T-cell (primary cell): ENCODE data around the gene EPG5. TPM values are rescaled to one million over a fixed set of nuclear protein-coding genes. Genes with fewer than 3 reads are reported as not detected.

ENCODE experiments used
- ATAC-seq, 4 experiments: fragments of 200-7000 bp in 3 of 4; fragments of 150-1000 bp in 1 of 4; cut with Tn5 transposase; replicated peaks in 1 of 4; 1 replicate in 3 of 4; 2 replicates in 1 of 4; pipeline ENCODE4 v1.10.0; 2021; ENCODE audit warnings: moderate library complexity in 3 of 4, mild to moderate bottlenecking in 2 of 4, moderate number of reproducible peaks in 1 of 4
- CTCF ChIA-PET, 2 donors: fragments of 300-600 bp; sonication (Branson Sonifier 250); formaldehyde crosslinking; loops; one replicate each; lab custom pipeline; 2022; ENCODE audit warnings: antibody characterized with exemption in 2 of 2; lab: Charles Lee
- POLR2A ChIA-PET, 2 donors: fragments of 300-600 bp; sonication (Branson Sonifier 250); formaldehyde crosslinking; loops; one replicate each; lab custom pipeline; 2022; ENCODE audit warnings: antibody characterized with exemption in 2 of 2; lab: Charles Lee
- DNase-seq, 35 experiments: peaks; one replicate each; pipeline versions ENCODE4 v3.0.0 to v3.0.0-alpha.2; 2013 to 2023
- H3K27ac ChIP-seq: one replicate; pipeline ENCODE4 v1.5.1; 2013; ENCODE audit warnings: low read length
- H3K27me3 ChIP-seq, 2 experiments: replicated peaks in 1 of 2; 1 replicate in 1 of 2; 2 replicates in 1 of 2; pipeline versions ENCODE4 v1.6.1 to v1.7.0; 2013; ENCODE audit warnings: low read length in 1 of 2, mixed read lengths in 1 of 2; ENCODE audit not compliant: control insufficient read depth in 2 of 2, insufficient read depth in 2 of 2; ENCODE audit errors: extremely low read depth in 1 of 2
- H3K36me3 ChIP-seq, 2 donors: 1 replicate in 1 of 2; 2 replicates in 1 of 2; pipeline versions ENCODE4 v1.6.1 to v1.7.0; 2013; ENCODE audit warnings: low read length in 1 of 2; ENCODE audit not compliant: control insufficient read depth in 2 of 2, insufficient read depth in 1 of 2; ENCODE audit errors: extremely low read depth in 1 of 2
- H3K4me1 ChIP-seq, 2 experiments: 1 replicate in 1 of 2; 2 replicates in 1 of 2; pipeline versions ENCODE4 v1.6.1 to v1.7.0; 2013; ENCODE audit warnings: low read length in 2 of 2, mixed read lengths in 1 of 2; ENCODE audit not compliant: insufficient read depth in 2 of 2, control insufficient read depth in 1 of 2; ENCODE audit errors: extremely low read depth in 1 of 2
- H3K4me3 ChIP-seq, 2 donors: 1 replicate in 1 of 2; 2 replicates in 1 of 2; pipeline versions ENCODE4 v1.5.1 to v1.7.0; 2013; ENCODE audit warnings: mild to moderate bottlenecking in 2 of 2, low read length in 1 of 2, moderate library complexity in 1 of 2; ENCODE audit not compliant: control insufficient read depth in 1 of 2; ENCODE audit errors: extremely low read depth in 1 of 2
- H3K9me3 ChIP-seq: 2 replicates; pipeline ENCODE4 v1.7.0; 2013
- H3K27ac Mint-ChIP-seq, 2 donors: one replicate each; pipeline ENCODE4 v1.8.0; 2020 to 2021; ENCODE audit warnings: mild to moderate bottlenecking in 2 of 2, mixed read lengths in 2 of 2
- H3K27me3 Mint-ChIP-seq, 2 donors: one replicate each; pipeline ENCODE4 v1.8.0; 2021 to 2022; ENCODE audit warnings: mixed read lengths in 2 of 2
- H3K36me3 Mint-ChIP-seq: one replicate; pipeline ENCODE4 v1.8.0; 2021; ENCODE audit warnings: mixed read lengths
- H3K4me1 Mint-ChIP-seq, 3 donors: one replicate each; pipeline ENCODE4 v1.8.0; 2020 to 2022; ENCODE audit warnings: mixed read lengths in 3 of 3, mild to moderate bottlenecking in 1 of 3
- H3K4me3 Mint-ChIP-seq, 3 donors: one replicate each; pipeline ENCODE4 v1.8.0; 2020 to 2022; ENCODE audit warnings: mild to moderate bottlenecking in 3 of 3, mixed read lengths in 3 of 3, moderate library complexity in 3 of 3
- H3K9me3 Mint-ChIP-seq, 3 donors: one replicate each; pipeline ENCODE4 v1.8.0; 2020 to 2022; ENCODE audit warnings: mixed read lengths in 3 of 3
- WGBS: methylation state at CpG from one replicate; pipeline ENCODE4 v1.1.5; 2013; ENCODE audit warnings: missing lambda C conversion rate; ENCODE audit not compliant: insufficient coverage; 5-methylcytosine and 5-hydroxymethylcytosine counted together
- total RNA-seq, 35 experiments: library from RNA in 6 of 35; stranded (reverse) in 6 of 35; fragments of 120-200 nt in 1 of 35; gene quantifications; one replicate each; pipeline versions ENCODE4 v1.2.1 to v1.2.4 and lab custom pipeline; 2013 to 2026

Gene EPG5
- total RNA-seq, 5 donors from 2014 or later (not counting 1 experiment from before 2014, with no cell fraction given), result 39.2 to 54.4 (median 42.6) TPM

GRCh38 chr18:45939236-45939635 lies 27.9 kb downstream of the EPG5 start:
- CTCF ChIA-PET, result no interaction called here
- POLR2A ChIA-PET, result no interaction called here
- Histone ChIP-seq H3K27me3 (no peaks in the 10 kb centered on the region), H3K36me3 (peaks cover 12 to 64% of the 10 kb centered on the region in 2 donors), H3K27ac (no peak overlapping the region), H3K4me3 (no peak overlapping the region), H3K9me3 (no peaks in the 10 kb centered on the region), H3K4me1 (peaks cover 0 to 13% of the 10 kb centered on the region in 2 experiments)
- H3K27ac Mint-ChIP-seq, result no peak overlapping the region
- H3K9me3 Mint-ChIP-seq, result no peaks in the 10 kb centered on the region
- no peak for DNase-seq
- no peaks in the 10 kb centered on the region for H3K27me3 Mint-ChIP-seq
- peaks cover 58% of the 10 kb centered on the region for H3K36me3 Mint-ChIP-seq
- H3K4me1 Mint-ChIP-seq, result peaks cover 7 to 23% (median 8%) of the 10 kb centered on the region in 3 donors
- no peak overlapping the region for H3K4me3 Mint-ChIP-seq
- ATAC-seq, result no peak
- WGBS, result no CpG with 5 or more reads among the region's 2 CpGs

GRCh38 chr18:45938488-45938935 lies 28.6 kb downstream of the EPG5 start:
- no CpG with 5 or more reads among the region's 2 CpGs for WGBS
- H3K27ac ChIP-seq, result peak overlapping the region; percentile 58
- ATAC-seq (peak in 3 of 4 experiments; percentile 27 to 83 (median 50)), DNase-seq (peak in 1 of 35 experiments; percentile 66)
- CTCF ChIA-PET, result interaction anchor here in 1 of 2 donors (0.7 kb wide), 1 partner anchor 14 kb away, joined by 3 read pairs; no protein-coding TSS in a partner anchor
- no peaks in the 10 kb centered on the region for H3K27me3 ChIP-seq
- H3K36me3 ChIP-seq, result peaks cover 10 to 58% of the 10 kb centered on the region in 2 donors
- peaks cover 7 to 23% (median 8%) of the 10 kb centered on the region in 3 donors for H3K4me1 Mint-ChIP-seq
- H3K4me1 ChIP-seq, result peaks cover 0 to 13% of the 10 kb centered on the region in 2 experiments
- H3K4me3 ChIP-seq, result no peak overlapping the region
- no peaks in the 10 kb centered on the region for H3K9me3 ChIP-seq
- no peaks in the 10 kb centered on the region for H3K27me3 Mint-ChIP-seq
- no peaks in the 10 kb centered on the region for H3K9me3 Mint-ChIP-seq
- H3K36me3 Mint-ChIP-seq, result peaks cover 54% of the 10 kb centered on the region
- H3K4me3 Mint-ChIP-seq, result no peak overlapping the region
- POLR2A ChIA-PET, result interaction anchor here (0.6 to 0.7 kb wide), 2 partner anchors 14 to 135 kb away, joined by 3 to 6 read pairs; no protein-coding TSS in a partner anchor
- H3K27ac Mint-ChIP-seq, result peak overlapping the region; percentile 1 to 22

- POLR2A ChIA-PET, result no interaction called here
These were observed 31.4 kb downstream of the EPG5 start for GRCh38 chr18:45935591-45936335.

GRCh38 chr18:45932708-45933107 lies 34.4 kb downstream of the EPG5 start:
- no peak overlapping the region for H3K27ac ChIP-seq
- H3K4me1 ChIP-seq, result peaks cover 0 to under 1% of the 10 kb centered on the region in 2 experiments
- ATAC-seq (no peak), DNase-seq (no peak)
- peaks cover 0 to 6% (median 2%) of the 10 kb centered on the region in 3 donors for H3K4me1 Mint-ChIP-seq
- WGBS, result 100% methylated on average over 1 of the region's 3 CpGs
- ChIA-PET CTCF (interaction anchor here in 1 of 2 donors (1.0 kb wide), 1 partner anchor 141 kb away, joined by 3 read pairs; no protein-coding TSS in a partner anchor), POLR2A (interaction anchor here (0.5 to 0.8 kb wide), 2 partner anchors 29 to 164 kb away, joined by 3 to 4 read pairs; no protein-coding TSS in a partner anchor)
- H3K4me3 Mint-ChIP-seq, result no peak overlapping the region
- no peak overlapping the region for H3K27ac Mint-ChIP-seq
- no peaks in the 10 kb centered on the region for H3K27me3 ChIP-seq
- no peaks in the 10 kb centered on the region for H3K9me3 ChIP-seq
- no peak overlapping the region for H3K4me3 ChIP-seq
- H3K36me3 Mint-ChIP-seq, result peaks cover 45% of the 10 kb centered on the region
- no peaks in the 10 kb centered on the region for H3K27me3 Mint-ChIP-seq
- H3K36me3 ChIP-seq, result peaks cover 0 to 49% of the 10 kb centered on the region in 2 donors
- no peaks in the 10 kb centered on the region for H3K9me3 Mint-ChIP-seq

More at GRCh38 chr18:45935591-45936335, 31.4 kb downstream of the EPG5 start:
- Mint-ChIP-seq H3K27ac (peak overlapping the region in 1 of 2 donors; percentile 41), H3K9me3 (no peaks in the 10 kb centered on the region), H3K27me3 (no peaks in the 10 kb centered on the region), H3K36me3 (peaks cover 51% of the 10 kb centered on the region), H3K4me3 (no peak overlapping the region), H3K4me1 (peaks cover 7 to 27% (median 10%) of the 10 kb centered on the region in 3 donors)
- H3K4me3 ChIP-seq, result no peak overlapping the region
- H3K9me3 ChIP-seq, result no peaks in the 10 kb centered on the region
- DNase-seq (no peak), ATAC-seq (no peak)
- no peaks in the 10 kb centered on the region for H3K27me3 ChIP-seq
- no peak overlapping the region for H3K27ac ChIP-seq
- WGBS, result no CpG with 5 or more reads among the region's 3 CpGs
- CTCF ChIA-PET, result no interaction called here
- H3K36me3 ChIP-seq, result peaks cover 6 to 44% of the 10 kb centered on the region in 2 donors
- peaks cover 0 to 13% of the 10 kb centered on the region in 2 experiments for H3K4me1 ChIP-seq

- Histone ChIP-seq H3K9me3 (no peaks in the 10 kb centered on the region), H3K27ac (no peak overlapping the region), H3K4me3 (no peak overlapping the region), H3K4me1 (no peaks in the 10 kb centered on the region), H3K36me3 (peaks cover 0 to 63% of the 10 kb centered on the region in 2 donors), H3K27me3 (no peaks in the 10 kb centered on the region)
- H3K27ac Mint-ChIP-seq, result no peak overlapping the region
- ATAC-seq (peak in 1 of 4 experiments; percentile 61), DNase-seq (peak in 2 of 35 experiments; percentile 4 to 19)
- peaks cover 50% of the 10 kb centered on the region for H3K36me3 Mint-ChIP-seq
- peaks cover 0 to 4% (median 2%) of the 10 kb centered on the region in 3 donors for H3K4me1 Mint-ChIP-seq
- no peaks in the 10 kb centered on the region for H3K27me3 Mint-ChIP-seq
- no peak overlapping the region for H3K4me3 Mint-ChIP-seq
- H3K9me3 Mint-ChIP-seq, result no peaks in the 10 kb centered on the region
- WGBS, result 75% methylated on average over 1 of the region's 2 CpGs
- ChIA-PET POLR2A (no interaction called here), CTCF (interaction anchor here (0.6 to 1.4 kb wide), 4 partner anchors 44 to 250 kb away, joined by 3 to 5 read pairs (median 4); no protein-coding TSS in a partner anchor)
These were observed 36.2 kb downstream of the EPG5 start for GRCh38 chr18:45930963-45931362.

GRCh38 chr18:45926691-45927090 lies 40.4 kb downstream of the EPG5 start:
- Mint-ChIP-seq H3K9me3 (no peaks in the 10 kb centered on the region), H3K27me3 (no peaks in the 10 kb centered on the region), H3K36me3 (peaks cover 60% of the 10 kb centered on the region), H3K4me3 (no peak overlapping the region), H3K27ac (no peak overlapping the region), H3K4me1 (peaks cover 0 to 4% (median 0%) of the 10 kb centered on the region in 3 donors)
- no peaks in the 10 kb centered on the region for H3K27me3 ChIP-seq
- CTCF ChIA-PET, result interaction anchor here in 1 of 2 donors (1.0 to 1.2 kb wide), 3 partner anchors 26 to 147 kb away, joined by 4 to 6 read pairs (median 5); no protein-coding TSS in a partner anchor
- WGBS, result no CpG with 5 or more reads among the region's 3 CpGs
- DNase-seq (no peak), ATAC-seq (no peak)
- no peaks in the 10 kb centered on the region for H3K9me3 ChIP-seq
- POLR2A ChIA-PET, result no interaction called here
- H3K4me3 ChIP-seq, result no peak overlapping the region
- H3K4me1 ChIP-seq, result no peaks in the 10 kb centered on the region
- H3K36me3 ChIP-seq, result peaks cover 14 to 82% of the 10 kb centered on the region in 2 donors
- H3K27ac ChIP-seq, result no peak overlapping the region
